Transverse colon (tissue), 4 donors: Measurements from ENCODE around the gene SHFL. TPM values are rescaled to one million over a fixed set of nuclear protein-coding genes. Genes with fewer than 3 reads are reported as not detected.

ENCODE experiments used
- DNase-seq: peaks from one replicate; pipeline ENCODE4 v3.0.0-alpha.2; 2019
- H3K27ac ChIP-seq, 4 donors: fragments of 200-600 bp; sonication (generic); 2 replicates each; pipeline ENCODE4 v1.5.1; 2016 to 2018; ENCODE audit warnings: inconsistent platforms in 4 of 4
- H3K27me3 ChIP-seq: fragments of 200-600 bp; sonication (generic); 2 replicates; pipeline ENCODE4 v1.5.1; 2017; ENCODE audit warnings: inconsistent platforms
- H3K36me3 ChIP-seq, 4 donors: fragments of 200-600 bp; sonication (generic); 2 replicates each; pipeline ENCODE4 v1.5.1; 2017 to 2019; ENCODE audit warnings: inconsistent platforms in 4 of 4
- H3K4me1 ChIP-seq, 4 donors: fragments of 200-600 bp; sonication (generic); 2 replicates each; pipeline ENCODE4 v1.5.1; 2017 to 2020; ENCODE audit warnings: inconsistent platforms in 4 of 4
- H3K4me3 ChIP-seq, 4 donors: fragments of 200-600 bp; sonication (generic); 1 replicate in 1 of 4; 2 replicates in 3 of 4; pipeline versions ENCODE4 v1.5.1 to v1.6.1; 2017 to 2019; ENCODE audit warnings: inconsistent platforms in 4 of 4
- H3K9me3 ChIP-seq, 2 donors: fragments of 200-600 bp; sonication (generic); 2 replicates each; pipeline ENCODE4 v1.5.1; 2017 to 2019; ENCODE audit warnings: inconsistent platforms in 2 of 2
- EP300 ChIP-seq: sonication (generic); formaldehyde crosslinking; IDR thresholded peaks from one replicate; pipeline ENCODE4 v1.6.1; 2017; ENCODE audit warnings: antibody characterized with exemption, low read depth
- POLR2A ChIP-seq: fragments of 450-650 bp; IDR thresholded peaks from one replicate; pipeline ENCODE4 v1.6.1; 2016; ENCODE audit warnings: antibody characterized with exemption, mild to moderate bottlenecking, moderate library complexity
- POLR2AphosphoS5 ChIP-seq, 3 donors: sonication (generic); formaldehyde crosslinking; IDR thresholded peaks; one replicate each; pipeline ENCODE4 v1.6.1; 2016; ENCODE audit warnings: antibody characterized with exemption in 3 of 3
- WGBS, 2 donors: methylation state at CpG; one replicate each; pipeline ENCODE4 v1.1.5; 2018; ENCODE audit warnings: low coverage in 1 of 2; 5-methylcytosine and 5-hydroxymethylcytosine counted together
- in situ Hi-C, 4 donors: fragments of 200-750 bp; cut with MboI; loops; one replicate each; pipeline versions ENCODE4 v1.15.0 to v1.15.1; 2017; ENCODE audit warnings: low sequenced_read_pairs in 3 of 4, low pct_ligation_motif_present in 1 of 4, low pct_unique_long_range_greater_than_20kb in 1 of 4
- intact Hi-C: fragments of 100-400 bp; cut with DNase I; formaldehyde crosslinking; loops from one replicate; pipeline ENCODE4 v1.15.1; 2023; ENCODE audit warnings: low total_unique reads
- total RNA-seq, 4 donors: library from RNA; depleted of rRNA; stranded (reverse); fragments of >200 nt; gene quantifications; one replicate each; pipeline ENCODE4 v1.1.0, GENCODE V29; 2016
- TF ChIP-seq, protein P1 (sequence below), 5 experiments: fragments of 200-600 bp in 3 of 5; fragments of 450-650 bp in 2 of 5; sonication (generic) in 3 of 5; IDR thresholded peaks; 1 replicate in 2 of 5; 2 replicates in 3 of 5; pipeline ENCODE4 v1.5.1; 2016 to 2017; ENCODE audit warnings: antibody characterized with exemption in 5 of 5, inconsistent platforms in 3 of 5, mild to moderate bottlenecking in 2 of 5, moderate library complexity in 1 of 5

SHFL gene
- total RNA-seq, 4 donors from 2014 or later = 24.5 to 56.1 (median 39.0) TPM

- DNase-seq = no peak
- Histone ChIP-seq H3K27ac (no peak overlapping the region), H3K9me3 (no peaks in the 10 kb centered on the region), H3K4me1 (peaks cover 10 to 25% (median 18%) of the 10 kb centered on the region in 4 donors), H3K4me3 (no peak overlapping the region), H3K27me3 (no peaks in the 10 kb centered on the region), H3K36me3 (peaks cover 0 to 23% (median 0%) of the 10 kb centered on the region in 4 donors)
- intact Hi-C loops (loop anchor here (10.0 kb wide), 1 partner anchor 118 kb away; the partner anchor contains the start of gene S1PR2), in situ Hi-C loops (loop anchor here in 1 of 4 donors (25.0 kb wide), 1 partner anchor 120 kb away; the partner anchor contains the start of gene S1PR2)
- TF ChIP-seq, protein P1, sequence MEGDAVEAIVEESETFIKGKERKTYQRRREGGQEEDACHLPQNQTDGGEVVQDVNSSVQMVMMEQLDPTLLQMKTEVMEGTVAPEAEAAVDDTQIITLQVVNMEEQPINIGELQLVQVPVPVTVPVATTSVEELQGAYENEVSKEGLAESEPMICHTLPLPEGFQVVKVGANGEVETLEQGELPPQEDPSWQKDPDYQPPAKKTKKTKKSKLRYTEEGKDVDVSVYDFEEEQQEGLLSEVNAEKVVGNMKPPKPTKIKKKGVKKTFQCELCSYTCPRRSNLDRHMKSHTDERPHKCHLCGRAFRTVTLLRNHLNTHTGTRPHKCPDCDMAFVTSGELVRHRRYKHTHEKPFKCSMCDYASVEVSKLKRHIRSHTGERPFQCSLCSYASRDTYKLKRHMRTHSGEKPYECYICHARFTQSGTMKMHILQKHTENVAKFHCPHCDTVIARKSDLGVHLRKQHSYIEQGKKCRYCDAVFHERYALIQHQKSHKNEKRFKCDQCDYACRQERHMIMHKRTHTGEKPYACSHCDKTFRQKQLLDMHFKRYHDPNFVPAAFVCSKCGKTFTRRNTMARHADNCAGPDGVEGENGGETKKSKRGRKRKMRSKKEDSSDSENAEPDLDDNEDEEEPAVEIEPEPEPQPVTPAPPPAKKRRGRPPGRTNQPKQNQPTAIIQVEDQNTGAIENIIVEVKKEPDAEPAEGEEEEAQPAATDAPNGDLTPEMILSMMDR (IDR thresholded peaks at IDR 0.05) = no peak
- TF ChIP-seq POLR2AphosphoS5 (IDR thresholded peaks at IDR 0.05) = no peak
- TF ChIP-seq POLR2A = no peak
- no peak for TF ChIP-seq EP300
- 91% methylated on average over 21 of the region's 21 CpGs; no CpG with 5 or more reads in 1 of the 2 donors for WGBS, 2 donors
Observed at GRCh38 chr19:10116866-10117616, 30.9 kb downstream of the SHFL start.

GRCh38 chr19:10118960-10119359, 32.8 kb downstream of the SHFL start:
- Histone ChIP-seq H3K4me3 (peak overlapping the region; percentile 60 to 90 (median 76)), H3K9me3 (no peaks in the 10 kb centered on the region), H3K27me3 (no peaks in the 10 kb centered on the region), H3K4me1 (peaks cover 6 to 18% (median 15%) of the 10 kb centered on the region in 4 donors), H3K36me3 (peaks cover 0 to 23% (median 0%) of the 10 kb centered on the region in 4 donors), H3K27ac (peak overlapping the region; percentile 72 to 89 (median 82))
- in situ Hi-C loops (loop anchor here in 1 of 4 donors (25.0 kb wide), 1 partner anchor 118 kb away; the partner anchor contains the start of gene S1PR2), intact Hi-C loops (loop anchor here (10.0 kb wide), 1 partner anchor 116 kb away; the partner anchor contains the start of gene S1PR2)
- TF ChIP-seq, protein P1 (IDR thresholded peaks at IDR 0.05) = no peak
- TF ChIP-seq POLR2A (no peak), POLR2AphosphoS5 (IDR thresholded peaks at IDR 0.05) (no peak), EP300 (no peak)
- no peak for DNase-seq
- WGBS, 2 donors = 29% methylated on average over 12 of the region's 12 CpGs; no CpG with 5 or more reads in 1 of the 2 donors

- Histone ChIP-seq H3K4me1 (peaks cover 6 to 18% (median 15%) of the 10 kb centered on the region in 4 donors), H3K27me3 (no peaks in the 10 kb centered on the region), H3K9me3 (no peaks in the 10 kb centered on the region), H3K36me3 (peaks cover 0 to 14% (median 0%) of the 10 kb centered on the region in 4 donors), H3K4me3 (peak overlapping the region in 1 of 4 donors; percentile 75), H3K27ac (peak overlapping the region; percentile 72 to 89 (median 82))
- in situ Hi-C loops = loop anchor here in 1 of 4 donors (25.0 kb wide), 1 partner anchor 117 kb away; the partner anchor contains the start of gene S1PR2
- WGBS, 2 donors = 51 to 56% methylated on average over 8 to 9 of the region's 9 CpGs
- DNase-seq = no peak
- intact Hi-C loops = no loop called here
- TF ChIP-seq POLR2A (no peak), POLR2AphosphoS5 (IDR thresholded peaks at IDR 0.05) (peak in 2 of 3 donors; percentile 10 to 29)
Observed at GRCh38 chr19:10120538-10121189, 34.5 kb downstream of the SHFL start.

- TF ChIP-seq POLR2A (no peak), EP300 (no peak), POLR2AphosphoS5 (IDR thresholded peaks at IDR 0.05) (peak in 1 of 3 donors; percentile 42)
- TF ChIP-seq, protein P1 (IDR thresholded peaks at IDR 0.05) = no peak
- 49 to 68% methylated on average over 2 to 6 of the region's 6 CpGs for WGBS, 2 donors
- peaks cover 0 to 4% (median 0%) of the 10 kb centered on the region in 4 donors for H3K36me3 ChIP-seq
- no peak overlapping the region for H3K4me3 ChIP-seq
- H3K4me1 ChIP-seq = peaks cover 6 to 18% (median 15%) of the 10 kb centered on the region in 4 donors
- intact Hi-C loops = no loop called here
- in situ Hi-C loops = loop anchor here in 1 of 4 donors (25.0 kb wide), 1 partner anchor 115 kb away; the partner anchor contains the start of gene S1PR2
- H3K27me3 ChIP-seq = no peaks in the 10 kb centered on the region
- DNase-seq = no peak
- H3K9me3 ChIP-seq = no peaks in the 10 kb centered on the region
- H3K27ac ChIP-seq = peak overlapping the region; percentile 72 to 89 (median 82)
Observed at GRCh38 chr19:10122045-10122444, 35.9 kb downstream of the SHFL start.
